ENCODE results near the gene EPHB1.
"Not testable (repeated sequence)": the region's sequence is repeated elsewhere in the genome, so short reads cannot be mapped to it uniquely, and the experiment has no call there.

The EPHB1 gene

DNA sequence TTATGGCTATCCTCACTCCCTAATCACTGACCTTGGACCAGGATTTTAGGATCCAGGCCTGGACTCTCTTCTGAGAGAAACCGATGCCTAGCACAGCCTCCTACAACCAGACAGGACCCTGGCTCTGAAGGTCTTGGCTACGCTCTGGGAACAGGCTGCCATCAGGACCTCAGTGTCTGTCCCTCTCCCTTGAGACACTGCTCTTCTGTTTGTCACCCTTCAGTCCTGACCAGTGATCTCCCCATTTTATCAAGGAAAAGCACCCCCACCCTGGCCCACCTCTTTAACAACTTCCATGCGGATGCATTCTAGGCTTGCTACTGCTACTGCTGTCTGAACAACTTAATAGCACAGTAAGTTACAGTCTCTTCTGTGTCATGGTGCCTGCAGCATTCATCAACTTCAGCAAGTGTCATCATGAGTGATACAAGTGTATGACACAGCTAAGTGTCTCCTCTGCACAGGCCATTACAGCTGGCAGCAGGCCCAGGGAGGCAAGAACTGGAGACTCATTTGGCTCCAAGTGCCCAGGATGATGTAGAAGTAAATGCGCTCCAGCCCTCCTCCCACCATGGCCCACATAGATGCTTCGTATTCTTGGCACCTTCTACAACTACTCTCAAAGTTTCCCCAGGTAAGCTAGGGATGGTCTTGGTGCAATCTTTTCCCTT lies 302.4 kb downstream of the EPHB1 start:
- DNase-seq = no peak

DNA sequence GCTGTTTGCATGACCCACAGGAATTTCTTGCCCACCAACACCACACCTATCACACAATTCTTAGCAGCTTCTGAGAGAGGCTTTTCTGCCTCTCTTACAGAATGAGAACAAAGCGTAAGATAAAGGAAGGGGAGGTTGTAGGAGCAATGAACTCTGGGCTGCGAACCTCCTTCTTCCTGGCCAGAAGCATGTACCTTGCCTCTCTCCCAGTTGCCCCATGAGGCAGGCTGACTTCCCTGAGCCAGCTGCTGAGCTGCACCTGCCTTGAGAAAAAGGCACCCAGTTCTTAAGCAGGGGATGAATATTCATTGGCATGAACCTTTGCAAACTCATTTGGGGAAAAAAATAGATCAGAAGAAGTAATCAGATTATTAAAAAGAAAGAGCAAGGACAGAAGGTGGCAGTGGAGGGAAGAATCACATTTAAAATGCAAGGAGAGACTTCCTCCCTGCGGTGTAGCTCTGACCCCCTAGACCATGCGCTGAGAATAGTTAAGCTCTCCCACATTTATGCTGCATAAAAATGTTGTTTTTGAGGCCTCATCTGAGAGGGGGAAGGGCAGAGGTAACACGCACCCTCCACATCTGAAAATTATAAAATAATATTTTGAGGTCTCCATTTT lies 304.8 kb downstream of the EPHB1 start:
- DNase-seq = no peak

DNA sequence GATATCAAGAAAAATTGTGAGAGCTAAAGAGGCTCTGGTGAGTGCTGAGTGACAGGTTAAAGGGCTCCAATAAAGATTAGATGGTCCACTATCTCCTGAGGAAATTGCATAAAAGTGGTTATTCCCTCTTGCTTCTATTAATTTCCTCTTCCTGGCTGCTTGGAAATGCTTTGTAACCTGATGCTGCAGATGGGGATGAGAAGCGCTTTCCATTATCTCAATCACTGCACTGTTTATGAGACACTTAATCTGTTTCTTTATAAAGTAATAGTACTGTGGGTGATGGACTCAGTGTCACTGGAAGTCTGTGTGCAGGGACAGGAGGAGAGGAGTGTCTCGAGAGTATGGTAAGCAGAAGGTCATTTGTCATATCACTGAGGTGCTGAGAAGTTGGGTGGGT lies 305.3 kb downstream of the EPHB1 start:
- no peak for DNase-seq

DNA sequence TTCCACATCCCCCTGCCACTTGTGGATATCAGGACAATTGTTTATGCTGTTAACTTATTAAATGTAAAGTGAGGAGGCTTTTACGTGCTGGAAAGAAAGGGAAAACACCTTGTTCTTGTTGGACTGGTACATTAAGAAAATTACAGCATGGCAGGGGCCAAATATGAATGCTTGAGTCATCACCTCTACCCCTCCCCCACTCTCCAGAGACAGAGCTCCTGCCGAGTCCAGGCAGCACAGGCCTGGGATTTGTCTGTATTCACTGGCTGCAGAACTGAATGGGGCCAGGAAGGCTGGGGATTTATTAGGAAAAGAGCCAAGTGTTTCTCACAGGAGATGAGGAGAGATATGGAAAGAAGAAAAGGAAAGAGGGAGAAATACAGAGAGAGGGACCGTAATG lies 308.9 kb downstream of the EPHB1 start:
- no peak for DNase-seq

DNA sequence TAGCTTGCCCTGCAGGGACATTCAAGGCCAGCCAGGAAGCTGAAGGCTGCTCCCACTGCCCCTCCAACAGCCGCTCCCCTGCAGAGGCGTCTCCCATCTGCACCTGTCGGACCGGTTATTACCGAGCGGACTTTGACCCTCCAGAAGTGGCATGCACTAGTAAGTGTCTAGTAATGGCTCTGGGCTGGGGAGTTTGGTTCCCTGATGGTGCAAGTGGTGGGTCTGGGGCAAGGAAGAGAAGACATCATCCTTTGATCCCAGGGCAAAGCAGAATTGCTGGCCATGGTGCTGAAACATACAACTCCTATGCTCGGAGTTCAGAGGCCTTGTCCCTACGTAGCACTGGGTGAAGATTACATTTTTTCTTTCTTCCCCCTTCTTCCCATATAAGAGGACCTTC lies 311.4 kb downstream of the EPHB1 start:
- DNase-seq = peak; percentile 82

DNA sequence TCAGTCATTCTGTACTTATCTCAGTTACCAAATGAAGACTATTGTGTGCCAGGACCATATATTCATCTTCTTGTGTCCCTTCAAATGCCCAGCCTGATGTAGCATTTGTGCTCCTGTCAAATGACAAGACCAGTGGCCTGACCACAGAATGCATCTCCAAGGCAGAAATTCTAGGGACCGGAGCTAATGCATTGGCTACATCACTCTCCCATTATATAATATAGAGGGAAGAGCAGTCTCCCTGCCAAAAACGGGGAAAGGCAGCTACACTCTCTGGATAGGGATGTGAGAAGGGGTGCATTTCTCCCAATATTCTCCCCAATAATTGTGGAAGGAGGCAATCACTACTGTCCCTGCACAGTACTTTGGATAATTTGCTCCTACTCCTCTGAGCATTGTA lies 312.0 kb downstream of the EPHB1 start:
- DNase-seq = no peak

DNA sequence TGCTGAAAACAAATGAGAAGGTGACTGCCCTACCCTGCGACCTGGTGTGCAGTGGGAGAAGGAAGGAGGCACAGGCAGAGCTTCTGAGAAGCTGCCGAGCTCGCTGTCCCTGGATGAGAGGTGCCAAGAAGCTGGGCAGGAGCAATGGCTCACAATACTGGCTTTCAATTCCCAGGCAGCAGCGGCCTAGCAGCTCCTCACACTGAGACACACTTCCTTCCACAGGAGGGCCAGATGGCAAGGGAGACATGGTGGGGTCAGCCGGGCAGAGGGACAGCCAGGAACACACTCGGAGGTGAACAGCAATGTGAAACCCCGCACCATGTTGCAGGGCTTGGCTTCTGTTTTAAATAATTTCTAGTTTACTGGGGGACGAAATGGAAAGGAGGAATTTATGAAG lies 314.6 kb downstream of the EPHB1 start:
- no peak for DNase-seq

DNA sequence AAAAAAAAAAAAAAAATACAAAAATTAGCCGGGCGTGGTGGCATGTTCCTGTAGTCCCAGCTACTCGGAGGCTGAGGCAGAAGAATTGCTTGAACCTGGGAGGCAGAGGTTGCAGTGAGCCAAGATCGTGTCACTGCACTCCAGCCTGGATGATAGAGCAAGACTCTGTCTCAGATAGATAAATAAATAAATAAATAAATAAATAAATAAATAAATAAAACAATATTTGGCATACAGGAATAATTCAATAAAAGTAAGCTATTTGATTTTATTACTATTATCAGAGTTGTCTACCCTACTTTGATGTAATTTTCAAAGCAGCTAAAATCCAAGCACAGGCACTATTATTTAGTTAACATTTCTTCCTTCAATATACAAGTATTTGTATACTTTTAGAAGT lies 319.5 kb downstream of the EPHB1 start:
- not testable (repeated sequence) for DNase-seq

DNA sequence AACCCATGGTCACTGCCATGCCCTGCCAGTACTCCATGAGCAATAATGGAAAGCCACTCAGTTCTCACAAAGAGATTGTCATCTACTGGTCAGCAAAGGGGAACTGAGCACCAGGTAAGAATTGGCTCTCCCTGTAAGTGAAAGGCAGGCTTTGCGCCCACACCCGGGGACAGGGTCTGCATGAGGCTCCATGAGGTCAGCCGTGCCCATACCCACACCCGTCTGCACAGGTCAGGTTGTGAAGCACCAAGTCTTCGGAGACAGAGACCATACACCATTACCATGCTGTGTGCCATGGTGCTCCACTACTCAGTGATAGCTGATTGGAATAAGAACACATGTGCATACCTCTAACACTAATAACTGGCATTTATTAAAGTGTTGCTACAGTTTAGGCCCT lies 322.9 kb downstream of the EPHB1 start:
- DNase-seq = no peak

DNA sequence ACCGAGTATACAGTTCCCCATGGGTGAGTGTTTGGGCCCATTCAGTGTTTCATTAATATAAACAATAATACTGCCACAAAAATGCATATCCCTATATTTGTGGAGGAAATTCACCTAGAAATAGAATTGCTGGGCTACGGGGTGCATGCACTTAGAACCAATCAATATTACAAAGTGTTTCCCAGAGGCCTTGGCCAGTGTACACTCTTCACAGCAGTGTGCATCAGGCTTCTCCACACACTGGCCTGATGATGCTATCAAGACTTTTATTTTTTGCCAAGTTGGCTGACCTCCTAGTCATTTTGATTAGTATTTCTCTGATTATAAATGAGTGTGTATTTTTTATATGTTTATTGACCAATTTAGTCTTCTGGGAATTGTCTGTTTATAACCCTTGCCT lies 323.7 kb downstream of the EPHB1 start:
- DNase-seq = no peak

DNA sequence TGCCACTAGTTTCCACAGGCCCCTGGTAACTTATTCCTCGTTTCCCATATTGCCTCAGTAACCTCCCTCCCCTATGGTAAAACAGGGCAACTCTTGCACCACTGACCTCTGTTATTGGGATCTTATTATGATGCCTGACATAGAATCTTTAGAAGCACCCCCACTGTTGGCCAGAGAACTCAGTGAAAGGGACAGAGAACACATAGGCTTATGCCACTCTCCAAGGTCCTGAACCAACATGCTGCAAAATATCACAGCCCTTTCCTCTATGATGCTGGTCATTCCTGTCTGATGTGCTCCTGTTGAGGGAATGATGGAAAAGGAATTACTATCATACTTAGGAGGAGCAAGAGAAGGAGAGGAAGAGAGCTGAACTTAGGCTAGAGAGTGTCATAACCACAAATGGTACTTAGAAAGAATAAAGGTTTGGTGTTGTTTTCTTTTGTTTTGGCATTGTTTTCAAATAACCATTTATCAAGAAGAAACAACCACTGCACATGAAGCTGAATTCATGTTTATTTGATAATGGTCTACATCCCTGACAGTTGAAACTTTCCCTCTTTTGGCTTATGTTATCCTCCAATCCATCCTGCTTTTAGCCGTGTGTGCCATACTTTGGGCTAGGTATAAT lies 330.2 kb downstream of the EPHB1 start:
- no peak for DNase-seq

DNA sequence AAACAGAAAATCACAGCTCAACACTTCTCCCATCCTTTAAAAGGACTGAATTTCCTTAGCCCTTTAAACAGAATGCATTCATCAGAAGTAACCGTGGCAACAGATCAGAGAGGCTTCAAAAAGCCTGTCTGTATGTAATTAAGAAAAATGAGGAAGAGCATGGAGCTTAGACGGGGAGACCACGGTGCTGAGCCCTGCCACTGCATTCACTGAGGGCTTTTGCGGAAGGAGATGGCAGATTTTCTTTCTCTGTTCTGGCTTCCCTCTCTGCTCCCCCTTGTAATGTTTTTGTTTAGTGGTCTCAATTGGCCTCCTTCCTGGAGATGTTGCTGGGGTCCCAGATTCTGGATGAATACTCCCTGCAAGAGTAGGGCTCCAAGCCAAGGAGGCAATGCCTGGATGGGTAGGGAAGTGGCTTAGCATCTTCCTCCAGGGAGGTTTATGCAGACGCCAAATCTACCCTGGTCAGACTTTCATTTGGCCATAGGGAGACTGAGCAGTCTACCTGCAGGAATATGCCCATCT lies 332.9 kb downstream of the EPHB1 start:
- no peak for DNase-seq

DNA sequence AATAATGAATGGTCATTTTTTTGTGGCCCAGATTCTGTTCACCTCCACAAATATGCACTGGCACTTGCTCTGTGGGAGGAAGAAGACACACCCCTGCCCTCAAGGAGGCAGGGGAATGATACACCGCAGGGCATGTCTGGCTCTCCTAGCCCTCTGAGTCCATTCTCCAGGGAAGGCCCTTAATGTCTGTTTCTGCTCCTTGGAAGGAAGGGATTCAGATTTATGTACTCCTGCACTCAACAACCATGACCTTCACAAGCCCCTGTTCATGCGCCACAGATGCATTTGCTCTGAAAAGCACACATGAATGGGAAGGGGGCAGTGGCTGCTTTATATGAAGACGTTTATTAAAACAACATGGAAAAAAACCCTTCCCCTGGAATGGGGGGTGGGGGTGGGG lies 333.8 kb downstream of the EPHB1 start:
- DNase-seq = no peak

DNA sequence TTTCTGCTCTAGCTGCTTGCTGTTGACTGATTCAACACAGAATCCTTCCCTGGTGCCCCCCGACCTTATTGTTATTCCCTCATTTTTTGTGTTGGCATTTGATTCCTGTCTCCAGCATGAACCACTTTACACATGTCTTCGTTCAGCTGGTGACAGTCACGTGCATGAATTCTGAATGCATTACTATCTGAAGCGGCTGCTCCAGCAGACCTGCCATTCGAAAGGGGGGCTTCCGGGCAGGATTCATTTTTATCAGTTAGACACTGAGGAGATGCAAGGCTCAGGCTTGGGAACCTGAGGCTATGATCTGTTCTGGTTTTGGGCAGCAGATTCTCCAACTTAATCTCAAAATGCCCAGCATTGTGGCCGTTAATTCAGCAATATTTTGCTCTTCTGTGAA lies 336.2 kb downstream of the EPHB1 start:
- no peak for DNase-seq

DNA sequence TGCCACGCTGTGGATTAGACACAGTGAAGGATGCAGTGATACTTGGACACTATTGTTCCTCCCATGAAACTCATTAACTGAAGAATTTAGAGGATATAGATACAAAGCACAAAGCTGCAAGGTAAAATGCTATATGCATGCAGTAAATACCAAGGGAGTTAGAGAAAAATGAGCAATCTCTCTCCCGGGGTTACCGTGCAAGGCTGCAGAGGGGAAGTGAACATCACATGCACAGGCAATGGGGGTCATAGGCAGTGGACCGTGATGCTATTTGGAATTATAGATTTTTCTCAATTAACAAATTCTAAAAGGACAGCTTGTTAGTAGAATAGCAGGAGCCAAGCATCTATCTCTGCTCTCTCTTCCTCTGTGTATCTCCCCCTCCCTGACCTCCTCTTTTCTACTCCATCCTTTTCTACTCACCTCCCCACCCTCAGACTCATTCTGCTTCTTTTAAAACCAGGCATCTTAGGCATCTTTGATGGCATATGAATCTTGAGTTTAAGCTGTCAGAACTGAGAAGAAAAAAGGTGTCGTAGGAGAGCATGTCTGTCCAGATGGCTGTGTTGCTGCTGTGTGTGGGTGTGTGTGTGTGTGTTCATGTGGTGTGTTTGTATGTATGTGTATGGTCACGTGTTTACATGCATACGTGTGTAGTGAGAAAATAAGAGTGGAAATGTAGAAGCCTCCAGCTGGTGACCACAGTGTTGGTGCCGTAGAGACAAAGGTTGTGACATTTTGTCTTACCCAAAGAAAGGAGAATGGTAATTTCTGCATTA lies 339.0 kb downstream of the EPHB1 start:
- DNase-seq = no peak

DNA sequence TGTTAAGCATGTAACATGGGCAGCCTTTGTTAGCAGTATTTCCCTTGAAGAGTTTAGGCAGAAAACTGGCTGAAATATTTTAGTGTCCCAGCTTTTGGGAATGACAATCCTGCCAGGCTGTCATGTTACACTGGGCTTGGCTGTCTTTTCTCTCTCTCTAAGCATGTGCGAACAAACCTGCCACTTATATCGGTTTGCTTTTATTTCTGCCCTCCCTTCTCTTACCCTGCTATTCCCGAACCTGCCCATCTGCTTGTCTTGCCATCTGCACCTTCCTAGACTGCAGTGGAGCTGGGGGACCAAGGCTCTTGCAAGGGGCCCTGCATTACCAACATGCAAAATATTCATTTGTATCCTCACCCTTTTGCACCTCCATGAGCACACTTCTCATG lies 339.6 kb downstream of the EPHB1 start:
- DNase-seq = no peak

DNA sequence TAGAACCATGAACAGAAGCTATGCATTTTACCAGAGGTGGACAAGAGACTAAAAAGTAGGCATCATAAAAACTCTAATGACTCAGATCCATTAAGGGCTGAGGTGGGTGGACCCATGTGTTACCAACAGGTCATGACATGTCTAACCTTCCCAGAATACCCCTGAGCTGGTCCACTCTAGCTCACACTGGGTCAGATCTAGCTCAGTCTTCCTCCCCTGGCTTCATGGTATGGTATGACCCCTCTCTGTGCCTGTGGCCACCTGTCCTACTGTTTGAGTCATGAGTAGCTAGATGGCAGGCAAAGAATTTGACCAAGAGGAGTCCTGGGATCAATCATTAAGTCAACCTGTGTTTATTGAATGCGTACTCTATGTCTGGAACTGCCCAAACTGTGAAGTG lies 340.4 kb downstream of the EPHB1 start:
- no peak for DNase-seq

DNA sequence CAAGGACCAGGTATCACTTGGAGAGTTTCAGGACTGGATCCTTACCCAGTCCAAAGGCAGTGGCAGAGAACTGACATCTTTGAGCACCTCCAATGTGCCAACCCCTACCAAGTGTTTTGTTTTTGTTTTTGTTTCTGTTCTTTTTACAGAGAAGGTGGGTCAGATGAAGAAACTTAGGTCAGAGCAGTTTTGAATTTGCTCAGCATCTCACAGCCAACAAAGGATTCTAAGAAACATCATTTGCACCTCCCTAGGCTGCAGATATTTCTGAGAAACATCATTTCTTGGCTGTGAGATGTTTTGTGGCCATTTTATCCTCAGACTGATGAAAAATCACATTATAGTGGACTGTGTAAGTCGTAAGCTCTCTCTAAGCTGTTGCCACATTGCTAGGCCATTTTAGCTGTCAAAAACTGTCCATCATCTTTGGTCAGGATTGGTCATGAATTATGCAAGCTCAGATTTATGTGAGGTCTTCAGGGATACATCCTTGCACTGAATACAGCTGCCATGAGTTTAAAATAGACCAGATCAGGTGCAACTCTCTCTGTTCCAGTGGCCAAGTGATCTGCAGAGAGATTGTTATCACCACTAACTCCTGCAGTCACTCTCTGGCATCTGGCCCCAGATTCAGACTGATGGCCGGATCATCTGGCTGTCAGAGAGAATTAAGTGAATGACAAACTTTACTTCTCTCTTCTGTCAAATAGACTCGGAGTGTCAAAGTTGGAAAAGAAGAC lies 341.5 kb downstream of the EPHB1 start:
- no peak for DNase-seq

DNA sequence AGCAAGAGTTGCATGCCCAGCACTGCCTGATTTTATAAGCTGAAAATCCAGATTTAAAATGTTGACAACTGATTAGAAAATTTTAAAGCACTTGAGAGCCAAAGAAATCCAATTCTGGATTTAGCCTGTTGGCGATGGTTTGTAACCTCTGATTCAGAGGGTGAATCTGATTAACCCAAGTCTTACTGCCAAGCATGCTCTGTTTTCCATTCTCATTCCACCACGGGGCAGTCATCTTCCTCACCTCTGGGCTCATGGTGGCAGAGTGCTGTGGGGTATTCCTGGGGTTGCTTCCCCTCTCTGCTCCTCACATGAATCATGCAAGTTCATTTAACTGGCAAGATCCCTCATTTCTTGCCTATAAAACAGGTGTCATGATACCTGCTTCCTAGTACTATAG lies 342.2 kb downstream of the EPHB1 start:
- DNase-seq = no peak

DNA sequence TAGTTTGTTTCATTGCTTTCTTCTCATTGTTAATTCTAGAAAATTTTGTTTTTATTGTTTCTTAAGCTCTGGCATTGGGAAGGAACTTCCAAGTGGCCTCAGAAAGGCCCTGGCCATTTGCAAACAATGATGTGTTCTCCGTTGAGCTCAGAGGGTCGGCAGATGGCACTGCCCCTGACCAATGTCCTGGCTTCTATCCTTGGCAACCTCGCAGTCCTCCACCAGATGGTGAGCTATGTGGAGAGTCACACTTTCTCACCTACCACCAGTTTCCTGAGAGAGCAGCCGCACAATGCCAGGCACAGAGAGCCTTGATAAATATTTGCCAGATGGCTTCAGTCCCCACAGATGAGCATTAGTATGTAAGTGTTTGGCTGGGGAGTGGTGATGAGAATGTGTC lies 343.7 kb downstream of the EPHB1 start:
- peak; percentile 49 for DNase-seq

DNA sequence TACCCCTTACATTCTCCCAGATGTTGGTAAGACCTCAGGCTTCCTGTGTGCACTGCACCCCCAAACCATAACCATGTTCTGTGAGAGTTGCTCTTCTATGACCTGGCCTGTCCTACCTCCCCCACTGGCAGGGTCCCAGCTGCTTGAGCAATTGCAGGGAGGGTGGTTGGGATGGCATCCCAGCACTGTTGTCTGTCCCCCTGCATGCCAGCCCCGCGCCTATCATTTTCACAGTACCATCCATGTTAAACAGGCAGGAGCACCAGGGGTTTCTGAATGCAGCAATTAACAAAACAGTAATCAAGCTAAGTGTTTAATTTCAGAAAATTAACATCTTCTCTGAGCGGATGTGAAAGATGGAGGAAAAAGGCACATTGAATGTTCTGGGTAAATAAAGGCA lies 345.5 kb downstream of the EPHB1 start:
- no peak for DNase-seq

DNA sequence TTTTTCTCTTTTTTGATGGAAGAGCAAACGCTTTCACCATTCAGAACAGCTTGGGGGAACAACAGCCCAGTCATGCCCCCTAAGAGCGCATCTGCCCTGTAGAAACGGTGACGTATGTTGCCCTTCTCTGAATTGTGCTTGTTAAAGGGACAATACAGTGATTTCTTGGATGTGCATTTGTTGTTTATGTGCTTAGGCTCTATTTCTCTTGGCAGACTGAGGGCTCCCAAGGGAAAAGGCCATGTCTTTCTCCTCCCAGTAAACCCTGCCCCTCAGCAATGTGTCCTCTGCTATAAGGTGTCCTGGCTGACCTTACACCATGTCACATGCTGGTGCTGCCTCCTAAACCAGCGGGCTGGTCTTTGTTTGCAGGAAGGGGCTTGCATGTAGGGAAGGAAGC lies 346.1 kb downstream of the EPHB1 start:
- DNase-seq = no peak

DNA sequence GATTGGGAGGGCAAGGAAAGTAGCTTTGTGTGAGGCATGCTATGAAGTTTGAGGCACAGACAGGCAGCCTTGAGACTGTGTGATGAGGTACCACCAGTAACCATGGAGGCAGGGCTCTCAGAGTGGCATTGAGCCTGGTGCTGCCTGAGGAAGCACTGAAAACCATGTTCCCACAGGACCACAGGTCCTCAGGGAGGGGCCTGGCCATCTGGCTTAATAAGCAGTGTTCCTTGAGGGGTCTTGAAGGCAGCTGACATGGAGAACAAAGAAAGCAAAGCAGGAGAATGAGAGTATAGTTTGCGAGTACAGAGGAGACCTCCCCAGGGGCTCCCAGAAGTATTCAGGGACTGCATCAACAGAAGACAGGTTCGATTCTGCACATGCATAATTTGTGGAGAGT lies 346.6 kb downstream of the EPHB1 start:
- DNase-seq = no peak
